Left ventricle myocardium inferior (tissue), 1 donor: ENCODE measurements around the gene DLG2. TPM values are rescaled to one million over a fixed set of nuclear protein-coding genes. Genes with fewer than 3 reads are reported as not detected.
"Not testable (repeated sequence)": the region's sequence is repeated elsewhere in the genome, so short reads cannot be mapped to it uniquely, and the experiment has no call there.

Experiments used
- DNase-seq: peaks from one replicate; pipeline ENCODE4 v3.0.0-alpha.2; 2020
- H3K27ac ChIP-seq: fragments of 200-600 bp; replicated peaks from 2 replicates; pipeline ENCODE4 v1.8.0; 2021
- H3K27me3 ChIP-seq: fragments of 200-600 bp; 2 replicates; pipeline ENCODE4 v1.8.0; 2021; ENCODE audit warnings: low read depth
- H3K36me3 ChIP-seq: fragments of 200-600 bp; 2 replicates; pipeline ENCODE4 v1.8.0; 2021
- H3K4me1 ChIP-seq: fragments of 200-600 bp; 2 replicates; pipeline ENCODE4 v1.8.0; 2021
- H3K4me3 ChIP-seq: fragments of 200-600 bp; 2 replicates; pipeline ENCODE4 v1.8.0; 2021; ENCODE audit warnings: mild to moderate bottlenecking, moderate library complexity
- H3K9me3 ChIP-seq: fragments of 200-600 bp; replicated peaks from 2 replicates; pipeline ENCODE4 v1.8.0; 2021
- intact Hi-C: fragments of 100-400 bp; cut with micrococcal nuclease; formaldehyde crosslinking; loops from one replicate; pipeline ENCODE4 v1.11.0; 2022
- total RNA-seq: library from RNA; stranded (reverse); fragmentation: NEBNext Ultra II Directional; extraction: Animal tissue kit (Norgen Biotek cat#: 25700); gene quantifications from one replicate; pipeline ENCODE4 v1.2.1, GENCODE V29; 2021
- TF ChIP-seq, protein P1 (sequence below): fragments of 200-600 bp; IDR thresholded peaks from 2 replicates; pipeline ENCODE4 v1.8.0; 2021; ENCODE audit warnings: antibody characterized with exemption, mild to moderate bottlenecking, borderline replicate concordance
- donor health status: DM: no; HTN: yes; CAD: no; lungs with severe emphysema.

Gene DLG2
- total RNA-seq, 1 donor from 2014 or later: 6.5 TPM

DNA sequence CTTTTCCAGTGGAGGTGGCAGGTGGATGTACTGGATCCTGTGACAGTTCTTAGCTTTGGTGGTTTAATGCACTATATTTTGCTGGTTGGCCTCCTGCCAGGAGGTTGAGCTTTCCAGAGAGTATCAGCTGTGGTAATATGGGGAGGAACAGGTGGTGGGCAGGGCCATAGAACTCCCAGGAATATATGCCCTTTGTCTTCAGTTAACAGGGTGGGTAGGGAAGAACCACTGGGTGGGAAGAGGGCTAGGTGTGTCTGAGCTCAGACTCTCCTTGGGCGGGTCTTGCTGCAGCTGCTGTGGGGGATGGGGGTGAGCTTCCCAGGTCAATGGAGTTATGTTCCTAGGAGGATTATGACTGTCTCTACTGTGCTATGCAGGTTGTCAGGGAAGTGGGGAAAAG, 203.8 kb downstream of the DLG2 start:
- intact Hi-C loops: no loop called here
- Histone ChIP-seq H3K36me3 (no peaks in the 10 kb centered on the region), H3K4me3 (no peak overlapping the region), H3K9me3 (peaks cover 45% of the 10 kb centered on the region), H3K27ac (no peak overlapping the region), H3K27me3 (no peaks in the 10 kb centered on the region), H3K4me1 (no peaks in the 10 kb centered on the region)
- TF ChIP-seq, protein P1, sequence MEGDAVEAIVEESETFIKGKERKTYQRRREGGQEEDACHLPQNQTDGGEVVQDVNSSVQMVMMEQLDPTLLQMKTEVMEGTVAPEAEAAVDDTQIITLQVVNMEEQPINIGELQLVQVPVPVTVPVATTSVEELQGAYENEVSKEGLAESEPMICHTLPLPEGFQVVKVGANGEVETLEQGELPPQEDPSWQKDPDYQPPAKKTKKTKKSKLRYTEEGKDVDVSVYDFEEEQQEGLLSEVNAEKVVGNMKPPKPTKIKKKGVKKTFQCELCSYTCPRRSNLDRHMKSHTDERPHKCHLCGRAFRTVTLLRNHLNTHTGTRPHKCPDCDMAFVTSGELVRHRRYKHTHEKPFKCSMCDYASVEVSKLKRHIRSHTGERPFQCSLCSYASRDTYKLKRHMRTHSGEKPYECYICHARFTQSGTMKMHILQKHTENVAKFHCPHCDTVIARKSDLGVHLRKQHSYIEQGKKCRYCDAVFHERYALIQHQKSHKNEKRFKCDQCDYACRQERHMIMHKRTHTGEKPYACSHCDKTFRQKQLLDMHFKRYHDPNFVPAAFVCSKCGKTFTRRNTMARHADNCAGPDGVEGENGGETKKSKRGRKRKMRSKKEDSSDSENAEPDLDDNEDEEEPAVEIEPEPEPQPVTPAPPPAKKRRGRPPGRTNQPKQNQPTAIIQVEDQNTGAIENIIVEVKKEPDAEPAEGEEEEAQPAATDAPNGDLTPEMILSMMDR: no peak
- DNase-seq: no peak

DNA sequence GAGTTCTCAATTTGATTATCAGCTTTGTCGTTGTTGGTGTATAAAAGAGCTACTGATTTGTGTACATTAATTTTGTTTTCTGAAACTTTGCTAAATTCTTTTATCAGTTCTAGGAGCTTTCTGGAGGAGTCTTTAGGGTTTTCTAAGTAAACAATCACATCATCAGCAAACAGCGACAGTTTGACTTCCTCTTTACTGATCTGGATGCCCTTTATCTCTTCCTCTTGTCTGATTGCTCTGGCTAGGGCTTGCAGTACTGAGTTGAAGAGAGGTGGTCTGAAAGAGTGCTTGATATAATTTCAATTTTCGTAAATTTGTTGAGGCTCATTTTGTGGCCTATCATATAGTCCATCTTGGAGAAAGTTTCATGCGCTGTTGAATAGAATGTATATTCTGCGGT, 213.0 kb downstream of the DLG2 start:
- no peaks in the 10 kb centered on the region for H3K27me3 ChIP-seq
- TF ChIP-seq, protein P1: no peak
- no peak overlapping the region for H3K27ac ChIP-seq
- intact Hi-C loops: no loop called here
- H3K4me3 ChIP-seq: no peak overlapping the region
- H3K9me3 ChIP-seq: peaks cover 63% of the 10 kb centered on the region
- H3K36me3 ChIP-seq: no peaks in the 10 kb centered on the region
- H3K4me1 ChIP-seq: no peaks in the 10 kb centered on the region
- no peak for DNase-seq

DNA sequence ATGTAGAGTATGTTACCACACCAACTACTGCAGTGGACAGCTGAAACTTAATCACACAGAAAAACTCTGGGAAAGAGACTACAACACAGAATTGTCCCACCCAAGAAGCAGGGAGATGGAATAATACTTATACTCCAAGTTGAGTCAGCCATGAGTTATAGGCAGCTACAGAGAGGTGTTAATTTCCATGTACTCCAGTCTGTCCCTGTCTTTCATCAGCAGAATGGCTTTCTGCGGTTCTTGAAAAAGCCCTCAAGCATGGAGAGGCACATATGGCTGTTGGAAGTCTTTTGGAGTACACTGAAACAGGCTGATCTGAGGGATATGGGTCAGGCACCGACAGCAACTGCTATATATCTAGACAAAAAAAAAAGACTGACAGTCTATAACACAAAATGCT, 219.5 kb downstream of the DLG2 start:
- no peaks in the 10 kb centered on the region for H3K27me3 ChIP-seq
- no peaks in the 10 kb centered on the region for H3K4me1 ChIP-seq
- no peak overlapping the region for H3K27ac ChIP-seq
- no peaks in the 10 kb centered on the region for H3K36me3 ChIP-seq
- intact Hi-C loops: no loop called here
- no peak overlapping the region for H3K4me3 ChIP-seq
- no peak for DNase-seq
- peaks cover 7% of the 10 kb centered on the region for H3K9me3 ChIP-seq
- TF ChIP-seq, protein P1: no peak

DNA sequence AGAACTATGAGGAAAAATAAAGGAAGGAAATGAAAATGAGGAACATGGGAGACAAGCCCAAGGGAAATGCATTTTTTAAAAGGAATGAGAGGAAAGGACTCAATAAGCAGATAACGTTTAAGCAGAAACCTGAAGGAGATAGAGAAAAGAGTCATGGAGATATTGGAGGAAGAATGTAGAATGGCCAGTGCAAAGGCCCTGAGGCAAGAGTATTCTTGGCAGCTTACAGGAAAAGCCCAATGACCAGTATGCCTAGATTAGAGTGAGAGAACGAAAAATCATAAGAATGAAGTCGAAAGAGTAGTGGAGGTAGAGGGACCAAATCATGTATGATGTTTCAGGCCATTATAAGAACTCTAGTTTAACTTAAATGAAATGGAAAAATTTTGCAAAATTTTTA, 220.3 kb downstream of the DLG2 start:
- intact Hi-C loops: no loop called here
- no peaks in the 10 kb centered on the region for H3K36me3 ChIP-seq
- H3K27me3 ChIP-seq: no peaks in the 10 kb centered on the region
- no peak overlapping the region for H3K27ac ChIP-seq
- H3K4me3 ChIP-seq: no peak overlapping the region
- H3K4me1 ChIP-seq: no peaks in the 10 kb centered on the region
- peaks cover 16% of the 10 kb centered on the region for H3K9me3 ChIP-seq
- TF ChIP-seq, protein P1: no peak
- no peak for DNase-seq

DNA sequence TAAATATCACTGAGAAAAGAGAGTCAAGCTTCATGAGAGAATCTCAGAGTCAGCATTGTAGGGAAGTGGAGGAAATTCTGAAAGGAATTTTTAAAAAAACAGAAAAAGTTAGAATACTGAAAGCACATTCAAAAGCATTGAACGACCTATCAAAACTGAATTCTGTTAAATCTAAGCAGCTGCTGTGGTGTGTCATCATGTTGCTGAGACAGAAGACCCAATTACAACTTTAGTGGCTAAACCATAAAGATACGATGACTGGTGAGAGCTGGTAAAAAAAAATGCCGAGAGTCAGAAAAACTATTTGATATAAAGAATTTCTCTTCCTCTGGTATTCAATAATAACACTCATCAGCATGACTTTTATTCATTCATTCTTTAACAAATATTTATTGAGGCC, 220.8 kb downstream of the DLG2 start:
- H3K4me3 ChIP-seq: no peak overlapping the region
- H3K4me1 ChIP-seq: no peaks in the 10 kb centered on the region
- H3K9me3 ChIP-seq: peaks cover 21% of the 10 kb centered on the region
- H3K36me3 ChIP-seq: no peaks in the 10 kb centered on the region
- no peak overlapping the region for H3K27ac ChIP-seq
- TF ChIP-seq, protein P1: no peak
- H3K27me3 ChIP-seq: no peaks in the 10 kb centered on the region
- no peak for DNase-seq
- intact Hi-C loops: no loop called here

DNA sequence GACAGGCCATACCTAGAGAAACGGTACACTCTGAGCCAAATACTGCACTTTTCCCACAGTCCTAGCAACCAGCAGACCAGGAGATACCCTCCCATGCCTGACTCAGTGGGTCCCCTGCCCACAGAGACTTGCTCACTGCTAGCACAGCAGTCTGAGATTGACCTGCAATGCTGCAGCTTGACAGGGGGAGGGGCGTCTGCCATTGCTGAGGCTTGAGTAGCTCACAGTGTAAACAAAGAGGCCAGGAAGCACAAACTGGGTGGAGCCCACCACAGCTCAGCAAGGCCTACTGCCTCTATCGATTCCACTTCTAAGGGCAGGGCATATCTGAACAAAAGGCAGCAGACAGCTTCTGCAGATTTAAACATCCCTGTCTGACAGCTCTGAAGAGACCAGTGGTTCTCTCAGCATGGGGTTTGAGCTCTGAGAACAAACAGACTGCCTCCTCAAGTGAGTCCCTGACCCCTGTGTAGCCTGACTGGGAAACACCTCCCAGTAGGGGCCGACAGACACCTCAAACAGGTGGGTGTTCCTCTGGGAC, 231.6 kb downstream of the DLG2 start:
- H3K4me3 ChIP-seq, H3K36me3 ChIP-seq, H3K27ac ChIP-seq, H3K27me3 ChIP-seq, DNase-seq, intact Hi-C loops, H3K4me1 ChIP-seq: not testable (repeated sequence)
- H3K9me3 ChIP-seq: peaks cover 28% of the 10 kb centered on the region
